Measurements from ENCODE around the gene TMCC3.
"Not testable (repeated sequence)": the region's sequence is repeated elsewhere in the genome, so short reads cannot be mapped to it uniquely, and the experiment has no call there.

The TMCC3 gene

GRCh38 chr12:94575645-94576403 is 74.5 kb downstream of the TMCC3 start:
- DNase-seq: no peak

GRCh38 chr12:94575024-94575423 is 75.3 kb downstream of the TMCC3 start:
- no peak for DNase-seq

- no peak for DNase-seq
Measured at GRCh38 chr12:94571556-94571955, 78.8 kb downstream of the TMCC3 start.

- DNase-seq: no peak
Measured at GRCh38 chr12:94570161-94570560, 80.2 kb downstream of the TMCC3 start.

- no peak for DNase-seq
Measured at GRCh38 chr12:94567761-94568160, 82.6 kb downstream of the TMCC3 start.

GRCh38 chr12:94566345-94566744 is 84.0 kb downstream of the TMCC3 start:
- peak in 51 of 58 donors; percentile 14 to 88 (median 63) for DNase-seq

- DNase-seq: peak in 5 of 58 donors; percentile 9 to 36 (median 27)
Measured at GRCh38 chr12:94565683-94566082, 84.7 kb downstream of the TMCC3 start.

GRCh38 chr12:94563286-94563685 is 87.1 kb downstream of the TMCC3 start:
- DNase-seq: peak in 15 of 58 donors; percentile 12 to 53 (median 19)

GRCh38 chr12:94561943-94562411 is 88.4 kb downstream of the TMCC3 start:
- peak in 54 of 58 donors; percentile 19 to 91 (median 74) for DNase-seq

- DNase-seq: peak in 42 of 58 donors; percentile 11 to 78 (median 38)
Measured at GRCh38 chr12:94560431-94561221, 89.7 kb downstream of the TMCC3 start.

GRCh38 chr12:94558612-94559011 is 91.7 kb downstream of the TMCC3 start:
- no peak for DNase-seq

GRCh38 chr12:94557746-94558295 is 92.5 kb downstream of the TMCC3 start:
- no peak for DNase-seq

- DNase-seq: no peak
Measured at GRCh38 chr12:94555687-94556086, 94.7 kb downstream of the TMCC3 start.

GRCh38 chr12:94553875-94554274 is 96.5 kb downstream of the TMCC3 start:
- no peak for DNase-seq

- peak in 28 of 58 donors; percentile 3 to 77 (median 32) for DNase-seq
Measured at GRCh38 chr12:94553130-94553519, 97.2 kb downstream of the TMCC3 start.

GRCh38 chr12:94551810-94552209 is 98.5 kb downstream of the TMCC3 start:
- no peak for DNase-seq

- no peak for DNase-seq
Measured at GRCh38 chr12:94550964-94551363, 99.4 kb downstream of the TMCC3 start.

GRCh38 chr12:94548833-94549232 is 101.5 kb downstream of the TMCC3 start:
- not testable (repeated sequence) for DNase-seq

- DNase-seq: peak in 32 of 58 donors; percentile 3 to 68 (median 22)
Measured at GRCh38 chr12:94545935-94546771, 104.2 kb downstream of the TMCC3 start.

- no peak for DNase-seq
Measured at GRCh38 chr12:94544355-94544754, 106.0 kb downstream of the TMCC3 start.

GRCh38 chr12:94538318-94538717 is 112.0 kb downstream of the TMCC3 start:
- no peak for DNase-seq

Measured in anterior cingulate cortex (tissue), 58 donors.